ENCODE results near the gene NTNG1.
"Not testable (repeated sequence)": the region's sequence is repeated elsewhere in the genome, so short reads cannot be mapped to it uniquely, and the experiment has no call there.

The NTNG1 gene

DNA sequence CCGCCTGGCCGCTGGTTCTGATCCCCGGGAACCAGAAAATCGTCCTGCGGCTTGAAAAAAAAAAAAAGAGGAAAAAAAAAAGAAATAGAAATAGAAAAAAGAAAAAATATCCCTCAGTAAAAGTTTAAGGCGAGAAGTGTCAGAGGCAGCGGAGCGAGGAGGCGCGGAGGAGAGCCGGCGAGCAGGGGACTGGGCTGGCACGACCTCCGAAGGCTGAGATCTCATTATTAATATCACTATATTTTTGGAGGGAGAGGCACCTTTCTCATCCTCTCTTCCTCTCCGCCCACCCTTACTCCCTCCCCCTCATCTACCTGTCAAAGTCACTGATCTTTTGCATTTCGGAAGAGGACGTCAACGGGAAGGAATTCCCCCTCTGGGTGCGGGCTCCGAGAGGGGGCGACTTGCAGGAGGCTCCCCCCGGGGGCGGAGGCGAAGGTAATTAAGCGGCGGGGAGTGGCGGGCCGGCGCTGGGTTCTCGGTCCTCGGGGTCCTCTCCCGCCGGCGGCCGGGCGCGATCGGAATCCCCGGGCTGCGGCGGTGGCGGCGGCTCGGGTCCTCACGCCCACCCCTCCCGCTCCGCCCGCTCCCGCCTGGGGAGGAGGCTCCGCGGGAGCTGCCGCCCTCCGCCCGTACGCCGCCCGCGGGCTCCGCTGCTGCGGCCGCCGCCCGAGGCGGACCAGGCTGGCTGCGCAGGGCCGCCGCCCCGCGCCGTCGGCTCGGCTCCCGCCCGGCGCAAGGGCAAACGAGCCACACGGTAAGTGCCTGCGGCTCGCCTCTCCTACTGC is at the start of gene NTNG1:
Gene NTNG1, plus strand, starts transcription at position 337 of the 788 bp plus-strand sequence.
- DNase-seq: no peak

DNA sequence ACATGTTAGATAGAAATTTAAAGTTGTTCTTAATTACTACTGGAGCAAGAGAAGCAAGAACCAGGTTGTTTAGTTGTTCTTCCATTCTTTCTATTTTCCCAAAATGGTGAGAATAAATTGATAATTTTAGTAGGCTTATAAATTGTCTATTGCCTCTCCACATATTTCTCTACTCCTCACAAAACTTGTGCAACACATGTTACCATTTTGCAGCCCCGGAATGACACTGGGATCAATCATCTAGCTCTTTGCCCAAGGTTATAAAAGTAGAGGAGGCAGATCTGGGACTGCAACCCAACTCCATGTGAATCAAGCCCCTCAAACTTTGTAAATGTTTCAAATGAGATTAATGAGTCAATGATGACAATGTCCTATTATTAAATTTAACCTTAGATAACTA is 49.4 kb upstream of the NTNG1 start:
- no peak for DNase-seq

DNA sequence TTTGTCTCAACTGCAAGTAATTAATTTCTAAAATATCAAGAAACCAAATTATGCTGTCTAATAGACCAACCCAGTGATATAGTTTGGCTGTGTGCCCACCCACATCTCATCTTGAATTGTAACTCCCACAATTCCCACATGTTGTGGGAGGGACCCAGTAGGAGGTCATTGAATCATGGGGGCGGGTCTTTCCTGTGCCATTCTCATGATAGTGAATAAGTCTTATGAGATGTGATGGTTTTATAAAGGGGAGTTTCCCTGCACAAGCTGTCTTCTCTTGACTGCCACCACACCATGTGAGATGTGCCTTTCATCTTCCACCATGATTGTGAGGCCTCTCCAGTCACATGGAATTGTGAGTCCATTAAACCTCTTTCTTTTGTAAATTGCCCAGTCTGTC is 47.4 kb upstream of the NTNG1 start:
- not testable (repeated sequence) for DNase-seq

DNA sequence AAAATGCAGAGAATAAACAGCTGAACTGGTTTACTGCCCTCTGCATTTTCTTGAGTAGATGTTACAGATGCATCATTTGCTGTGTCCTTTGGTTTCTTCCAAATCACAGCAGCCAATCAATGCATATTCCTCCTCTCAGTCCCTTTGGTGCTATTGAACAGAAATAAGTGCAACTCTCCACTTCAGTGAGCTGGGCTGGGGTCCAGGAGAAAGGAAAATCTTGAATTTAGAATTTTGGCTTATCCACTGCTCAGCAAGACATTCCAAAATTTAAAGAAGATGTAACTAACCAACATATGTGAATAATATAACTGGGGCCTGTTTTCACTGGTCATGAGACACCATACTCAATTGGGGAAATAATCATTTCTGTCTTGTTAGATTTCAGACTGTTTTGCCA is 45.2 kb upstream of the NTNG1 start:
- no peak for DNase-seq

DNA sequence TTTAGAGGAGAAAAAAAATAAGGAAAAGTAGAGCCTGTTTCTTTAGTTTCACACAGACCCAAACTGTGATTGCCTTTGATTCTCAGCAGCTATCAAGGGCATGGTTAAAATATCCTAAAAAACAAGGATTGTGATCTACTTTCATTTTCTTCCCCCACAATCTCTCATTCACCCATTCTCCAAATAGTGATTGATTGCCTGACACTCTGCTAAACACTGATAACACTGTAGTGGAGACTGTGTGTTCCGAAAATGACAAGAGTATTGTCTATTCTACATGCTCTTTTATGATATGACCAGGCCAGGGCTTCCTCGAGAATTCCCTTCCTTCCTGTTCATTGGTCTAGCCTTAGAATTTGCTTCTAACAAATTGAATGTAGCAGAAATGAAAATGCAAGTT is 44.1 kb upstream of the NTNG1 start:
- DNase-seq: no peak

DNA sequence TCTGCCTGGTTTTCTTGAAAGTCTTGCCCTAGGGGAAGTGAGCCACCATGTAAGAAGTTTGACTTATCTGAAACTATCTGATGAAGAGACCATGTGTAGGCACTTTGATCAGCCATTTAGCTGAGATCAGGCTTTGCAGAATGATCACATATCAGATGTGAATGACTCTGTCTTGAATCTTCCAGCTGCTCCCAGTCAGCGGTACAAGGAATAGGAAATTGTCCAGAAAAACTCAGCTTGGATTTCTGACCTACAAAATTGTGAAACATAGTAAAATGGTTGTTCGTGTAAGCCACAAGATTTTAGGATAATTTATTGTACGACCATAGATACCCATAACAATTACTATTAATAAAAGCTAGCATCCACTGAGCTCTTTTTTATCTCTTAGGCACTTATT is 41.9 kb upstream of the NTNG1 start:
- no peak for DNase-seq

DNA sequence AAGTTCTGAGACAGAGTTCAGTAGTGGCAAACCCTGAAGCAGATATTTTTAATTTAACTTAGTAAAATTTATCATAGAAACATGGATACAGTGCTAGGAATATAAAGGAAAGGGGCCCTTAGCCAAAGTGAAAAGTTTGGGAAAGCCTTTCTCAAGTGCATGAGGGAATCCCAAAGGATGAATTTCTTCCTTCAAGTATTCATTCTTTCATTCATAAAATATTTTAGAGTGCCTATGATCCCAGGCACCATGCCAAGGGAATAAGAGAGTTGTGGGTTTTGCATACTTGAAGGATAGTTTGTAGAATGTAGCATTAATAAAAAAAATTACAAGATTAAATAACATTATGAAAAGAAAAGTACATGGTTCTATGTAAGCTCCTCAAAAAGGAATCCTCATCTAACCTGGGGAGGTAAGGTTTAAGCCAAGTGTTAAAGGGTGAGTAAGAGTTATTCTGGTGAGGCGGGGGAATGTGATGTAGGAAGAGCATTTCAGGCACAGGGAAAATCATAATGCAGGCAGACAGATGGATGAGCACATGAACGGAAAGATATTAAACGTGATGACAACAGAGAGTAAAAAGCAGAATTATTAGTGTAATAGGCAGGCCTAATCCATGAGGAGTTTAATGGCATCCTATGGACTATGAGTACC is 40.4 kb upstream of the NTNG1 start:
- no peak for DNase-seq

DNA sequence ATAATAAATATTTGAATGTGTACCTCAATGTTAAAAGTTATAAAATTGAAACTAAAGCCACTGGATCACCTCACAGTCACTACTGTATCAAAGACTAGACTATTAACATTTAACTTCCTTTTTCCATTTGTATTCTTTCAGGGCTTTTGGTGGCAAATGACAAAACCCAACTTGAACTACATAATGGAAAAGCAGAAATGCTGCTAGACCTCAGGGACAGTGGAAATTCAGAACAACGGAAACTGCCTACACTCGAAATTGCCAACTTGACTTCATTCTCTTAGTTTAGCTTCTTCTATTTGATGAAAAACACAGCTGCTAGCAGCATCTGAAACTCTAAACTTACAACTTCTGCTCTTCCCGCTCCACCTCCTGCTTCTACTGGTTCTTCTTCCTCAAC is 34.9 kb upstream of the NTNG1 start:
- DNase-seq: no peak

DNA sequence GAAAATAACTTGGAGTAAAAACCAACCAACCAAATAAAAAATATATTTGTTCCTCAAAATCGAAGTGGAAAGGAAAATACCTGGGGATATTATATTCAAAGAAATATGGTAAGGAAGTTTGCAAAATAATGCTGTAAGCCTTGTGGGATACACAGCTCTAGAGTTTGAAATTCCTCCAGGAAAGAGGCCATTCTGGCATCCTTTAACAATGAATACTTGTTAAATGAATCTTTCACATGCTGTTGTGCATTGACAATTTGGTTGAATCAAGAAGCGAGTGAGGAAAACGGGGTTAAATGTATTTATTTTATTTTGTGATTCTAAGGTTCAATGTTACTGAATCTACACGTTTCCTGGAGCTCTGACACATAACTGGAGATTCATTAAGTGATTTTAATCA is 30.5 kb upstream of the NTNG1 start:
- no peak for DNase-seq

DNA sequence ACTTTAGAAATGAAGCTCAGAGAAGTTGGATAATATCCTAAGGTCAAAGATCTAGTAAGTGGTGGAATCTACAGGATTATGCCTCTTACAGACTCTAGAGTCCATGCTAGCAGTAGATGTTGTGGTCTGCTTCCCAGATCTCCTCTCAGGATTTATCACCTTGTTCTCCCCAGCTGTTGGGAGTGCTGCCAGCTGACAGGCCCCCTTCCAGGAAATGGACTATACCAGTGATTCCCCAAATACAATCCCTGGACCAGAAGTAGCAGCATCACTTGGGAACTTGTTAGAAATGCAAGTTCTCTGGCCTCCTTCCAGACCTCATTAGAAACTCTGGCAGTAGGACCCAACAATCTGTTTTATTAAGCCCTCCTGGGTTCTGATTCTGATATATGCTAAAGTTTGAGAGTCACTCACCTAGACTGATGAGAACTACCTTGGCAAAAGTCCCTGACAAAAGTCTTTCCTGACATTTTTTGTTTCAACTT is 24.5 kb upstream of the NTNG1 start:
- no peak for DNase-seq

DNA sequence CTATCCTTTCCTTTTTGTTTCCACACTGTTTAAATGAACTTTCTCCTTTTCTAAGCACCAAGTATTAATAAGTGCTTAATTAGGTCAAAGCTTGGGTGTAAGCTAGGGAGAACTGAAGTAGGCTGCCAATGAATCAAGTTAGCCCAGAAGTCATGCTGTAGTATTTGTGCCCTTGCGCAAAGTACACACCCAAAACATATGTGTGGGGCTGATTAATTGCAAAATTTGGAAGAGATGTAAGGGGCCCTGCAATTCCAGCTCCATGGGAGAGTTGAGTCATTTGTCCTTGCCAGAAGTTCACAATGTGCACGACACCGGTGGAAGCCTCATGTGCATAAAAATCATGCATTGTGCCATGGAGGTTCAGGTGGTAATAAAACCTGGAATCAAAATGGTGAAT is 18.6 kb upstream of the NTNG1 start:
- no peak for DNase-seq

DNA sequence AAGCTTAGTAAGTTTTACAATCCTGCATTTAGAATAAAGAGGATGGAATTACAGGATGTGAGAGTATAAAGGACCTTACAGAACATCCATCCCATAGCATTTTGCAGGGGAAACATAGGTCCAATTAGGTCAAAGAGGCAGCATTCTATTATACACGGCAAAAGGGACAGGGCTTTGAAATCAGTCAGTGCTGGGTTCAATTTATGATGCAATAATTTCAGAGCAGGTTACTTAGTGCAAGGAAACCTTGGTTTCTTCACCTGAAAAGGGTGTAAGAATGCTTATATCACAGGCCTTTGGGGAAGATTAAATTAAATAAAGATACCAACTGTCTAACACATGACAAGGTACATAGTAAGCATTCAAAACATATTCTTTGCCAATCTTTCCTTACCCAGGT is 17.1 kb upstream of the NTNG1 start:
- DNase-seq: no peak

DNA sequence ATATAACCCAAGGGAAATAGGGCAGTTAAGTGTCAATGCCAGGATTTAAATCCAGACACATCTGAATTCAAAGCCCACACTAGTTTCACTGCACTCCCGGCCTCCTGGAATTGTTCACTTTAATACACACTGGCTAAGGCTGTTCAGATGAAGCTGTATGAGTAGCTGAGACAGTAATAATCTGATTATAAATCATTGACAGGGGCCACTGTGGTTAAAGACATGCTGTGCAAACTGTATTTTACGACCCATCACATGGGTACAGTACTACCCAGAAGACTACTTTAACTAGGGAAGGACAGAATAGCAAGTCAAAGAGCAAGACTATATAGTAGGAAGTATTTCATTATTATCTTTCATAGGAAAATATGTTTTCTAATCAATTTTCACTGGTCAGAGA is 16.1 kb upstream of the NTNG1 start:
- no peak for DNase-seq

DNA sequence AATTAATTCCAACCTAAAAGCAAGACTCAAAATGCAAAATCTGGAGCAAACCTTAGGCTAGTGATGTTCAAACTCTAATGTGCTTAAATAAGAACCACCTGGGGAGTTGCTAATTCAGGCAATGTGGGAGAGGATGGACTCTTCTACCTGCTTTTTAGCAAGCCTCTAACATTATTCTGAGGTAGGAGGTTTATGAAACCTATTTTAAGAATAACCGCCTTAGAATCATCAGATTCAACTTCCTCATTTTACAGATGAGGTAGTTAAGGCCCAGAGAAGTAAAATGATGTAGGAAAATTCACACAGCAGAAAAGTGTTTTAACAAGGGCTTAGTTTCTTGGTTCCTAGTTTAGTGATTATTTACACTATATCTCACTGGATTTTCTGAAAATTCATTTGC is 8.6 kb upstream of the NTNG1 start:
- DNase-seq: no peak

DNA sequence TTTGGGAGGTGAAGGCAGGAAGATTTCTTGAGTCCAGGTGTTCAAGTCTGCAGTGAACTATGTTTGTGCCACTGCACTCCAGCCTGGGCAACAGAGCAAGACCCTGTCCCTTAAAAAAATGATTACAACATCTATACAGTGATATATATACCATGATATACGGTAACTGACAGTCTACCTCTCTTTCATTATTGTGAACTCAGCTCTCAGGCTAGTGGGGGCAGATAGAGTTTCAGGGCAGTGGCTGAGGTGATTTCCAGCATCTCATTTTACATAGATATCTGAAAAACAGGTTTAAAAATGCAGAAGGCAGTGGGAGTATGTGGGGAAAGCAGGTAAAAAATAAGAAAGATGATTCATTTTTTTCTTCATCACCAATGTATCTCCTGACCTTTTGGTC is 8.1 kb upstream of the NTNG1 start:
- no peak for DNase-seq

DNA sequence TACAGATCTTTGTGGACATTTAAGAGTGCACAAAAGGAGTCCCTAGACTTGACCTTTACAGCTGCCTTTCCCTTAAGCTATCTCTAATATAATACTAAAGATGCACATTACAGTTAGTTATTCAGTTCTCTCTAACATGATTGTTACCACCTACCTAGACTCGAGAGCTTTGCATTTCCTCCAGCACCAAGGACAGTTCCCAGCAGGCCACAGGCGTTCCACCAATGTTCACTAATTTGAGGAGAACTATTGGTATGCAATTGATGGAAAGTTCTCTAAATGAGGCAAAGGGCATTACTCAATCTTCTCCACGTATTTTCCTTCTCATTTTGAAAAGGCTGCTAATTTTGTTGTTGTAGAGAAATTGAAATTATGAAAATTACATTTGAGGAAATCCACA is 5.4 kb upstream of the NTNG1 start:
- DNase-seq: no peak

DNA sequence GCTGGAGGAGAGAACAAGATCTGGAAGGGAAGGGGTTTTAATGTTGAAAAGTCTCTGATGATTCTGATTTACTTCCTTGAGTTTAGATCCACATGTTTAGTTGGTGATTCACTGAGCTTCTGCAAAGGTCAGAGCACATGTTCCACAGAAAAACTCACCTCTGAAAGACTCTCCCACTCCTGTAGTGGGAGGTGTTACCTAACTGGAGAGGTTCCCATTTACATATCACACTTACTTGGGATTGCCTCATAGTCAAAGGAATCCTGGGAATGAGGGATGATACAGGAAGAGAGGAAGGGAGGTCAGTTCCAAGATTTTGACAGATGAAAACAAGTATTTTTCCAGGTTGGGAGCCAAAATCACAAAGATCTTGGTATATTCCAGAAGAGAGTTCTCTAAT is 2.7 kb upstream of the NTNG1 start:
- DNase-seq: no peak

DNA sequence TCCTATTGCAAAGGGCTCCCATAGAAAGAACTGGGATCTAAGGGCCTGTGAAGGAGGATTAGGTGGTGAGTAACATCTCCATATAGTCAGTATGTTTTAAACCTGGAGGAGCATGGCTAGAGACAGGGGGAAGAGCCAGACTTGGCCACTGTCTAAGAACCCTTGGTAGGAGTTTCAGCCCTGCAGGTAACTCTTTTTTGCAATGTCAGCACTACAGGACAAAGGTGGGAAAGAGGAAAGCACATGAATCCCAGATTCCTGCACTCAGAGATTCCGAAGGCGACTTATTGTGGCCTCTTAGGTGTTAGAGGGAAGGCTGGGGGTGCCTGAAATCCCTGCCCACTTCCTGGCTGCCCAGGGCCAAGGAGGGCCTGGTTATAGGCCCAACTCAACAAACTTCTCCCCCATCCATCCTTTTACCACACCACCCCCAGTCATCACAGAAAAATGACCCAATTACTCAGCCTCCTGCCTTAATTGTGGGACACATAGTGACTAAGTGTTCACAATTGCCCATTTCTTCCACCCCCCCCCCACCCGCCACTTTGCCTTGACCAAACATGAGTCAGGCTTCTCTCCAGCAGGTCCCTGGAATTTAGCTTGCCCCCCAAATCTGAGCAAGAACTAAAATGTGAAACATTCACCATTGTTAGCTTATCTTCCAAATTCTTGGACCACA is 1.9 kb upstream of the NTNG1 start:
- no peak for DNase-seq

DNA sequence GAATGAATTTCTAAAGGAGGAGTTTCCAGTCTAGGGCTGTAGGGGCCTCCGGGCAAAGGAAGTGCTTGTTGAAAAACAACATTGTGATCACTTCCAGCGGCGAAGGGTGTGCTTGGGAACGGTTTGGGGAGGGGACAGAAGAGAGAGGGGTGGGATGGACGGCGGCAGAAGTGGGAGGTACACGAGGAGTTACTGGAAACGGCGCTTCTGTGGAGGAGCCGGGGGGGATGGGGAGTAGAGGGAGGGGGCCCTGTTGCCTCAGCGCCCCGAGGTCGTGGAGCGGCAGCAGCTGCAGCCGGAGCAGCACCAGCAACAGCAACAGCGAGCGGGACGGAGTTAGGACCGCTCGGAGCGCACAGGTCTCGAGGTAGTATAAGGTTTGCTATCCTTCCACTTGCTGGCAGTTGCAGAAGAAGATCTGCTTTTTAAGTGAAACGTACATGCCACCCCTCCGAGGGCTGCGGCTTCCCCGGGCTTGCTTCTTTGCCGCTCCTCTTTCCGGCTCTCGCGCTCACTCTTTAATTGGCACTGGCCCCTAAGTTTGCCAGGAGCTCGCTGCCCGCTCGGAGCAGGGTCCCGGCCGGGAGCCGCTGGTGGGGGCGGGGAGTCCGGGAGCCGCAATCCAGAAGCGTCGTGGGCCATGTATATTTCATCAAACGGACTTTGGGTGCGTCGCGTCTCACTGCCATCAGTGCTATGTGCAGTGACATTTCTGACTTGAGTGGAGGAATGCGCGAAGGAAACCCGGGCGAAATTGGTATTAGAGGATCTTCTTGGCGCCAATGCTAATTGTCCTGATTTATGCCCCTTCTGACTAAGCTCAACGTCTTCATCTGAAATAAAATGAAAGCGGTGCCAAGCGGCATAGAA is 771 bp upstream of the NTNG1 start:
- DNase-seq: peak; percentile 9

DNA sequence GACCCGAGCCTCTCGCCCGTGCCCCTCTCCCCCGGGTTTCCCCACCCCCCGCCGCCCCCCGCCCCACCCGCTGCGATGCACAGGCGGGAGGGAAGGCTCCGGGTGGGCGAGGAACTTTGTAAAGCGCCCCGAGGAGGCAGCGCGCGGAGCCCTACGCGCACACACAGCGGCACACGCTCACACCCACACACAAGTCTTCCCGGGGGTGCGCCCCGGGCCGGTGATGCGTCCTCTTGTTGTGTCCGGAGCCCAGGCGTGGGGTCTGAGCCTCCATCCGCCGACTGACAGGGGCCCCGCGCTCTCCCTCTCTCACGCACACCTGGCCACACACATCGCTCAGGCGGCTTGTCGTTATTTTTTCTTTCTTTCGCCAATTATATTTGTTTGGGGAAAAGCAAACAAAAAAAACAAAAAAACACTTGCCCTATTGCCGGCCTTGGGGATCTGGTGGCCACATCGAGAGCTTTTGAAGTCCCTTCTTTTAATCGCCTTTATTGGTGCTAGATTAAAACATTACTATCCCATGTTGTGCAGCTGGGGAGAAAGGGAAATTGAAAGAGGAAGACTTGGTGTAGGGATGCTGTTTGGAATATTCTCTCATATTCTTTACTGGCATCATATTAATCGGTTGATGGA is 770 bp downstream of the NTNG1 start:
- DNase-seq: no peak

DNA sequence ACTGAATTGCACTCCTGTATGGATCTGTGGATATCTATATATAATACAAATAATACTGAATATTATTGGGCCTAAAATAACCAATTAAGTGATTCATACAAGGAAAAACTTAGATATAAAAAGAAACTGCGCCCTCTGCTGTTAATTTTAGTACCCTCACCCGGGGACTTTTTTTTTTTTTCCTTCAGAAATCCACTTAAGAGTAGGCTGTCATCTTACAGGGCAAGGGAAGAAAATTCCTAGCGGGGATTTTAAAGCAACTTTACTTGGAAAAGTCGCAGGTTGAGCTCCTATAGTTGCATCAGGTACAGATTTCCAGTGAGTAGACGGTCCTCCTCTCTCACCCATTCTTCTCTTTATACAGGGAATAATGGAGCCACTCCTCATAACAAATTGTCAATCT is 1.3 kb downstream of the NTNG1 start:
- no peak for DNase-seq

DNA sequence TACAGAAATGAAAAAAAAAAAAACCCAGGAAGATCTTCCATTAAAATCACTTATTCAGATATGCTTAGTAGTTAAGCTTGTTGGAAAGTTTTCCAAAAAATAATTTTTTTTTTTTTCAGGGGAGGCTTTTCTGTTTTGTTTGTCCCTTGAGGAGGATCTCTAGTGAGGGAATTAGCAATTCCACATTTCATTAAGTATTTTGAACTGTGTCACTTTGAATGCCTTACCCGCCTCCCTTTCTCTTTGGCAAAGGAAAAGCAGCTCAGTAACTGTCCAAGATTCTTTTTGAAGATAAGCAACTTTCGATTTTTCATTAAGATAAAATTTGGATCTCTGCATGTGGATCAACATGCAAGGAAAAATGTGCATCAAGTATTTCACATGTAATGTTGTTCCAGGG is 1.8 kb downstream of the NTNG1 start:
- DNase-seq: no peak

DNA sequence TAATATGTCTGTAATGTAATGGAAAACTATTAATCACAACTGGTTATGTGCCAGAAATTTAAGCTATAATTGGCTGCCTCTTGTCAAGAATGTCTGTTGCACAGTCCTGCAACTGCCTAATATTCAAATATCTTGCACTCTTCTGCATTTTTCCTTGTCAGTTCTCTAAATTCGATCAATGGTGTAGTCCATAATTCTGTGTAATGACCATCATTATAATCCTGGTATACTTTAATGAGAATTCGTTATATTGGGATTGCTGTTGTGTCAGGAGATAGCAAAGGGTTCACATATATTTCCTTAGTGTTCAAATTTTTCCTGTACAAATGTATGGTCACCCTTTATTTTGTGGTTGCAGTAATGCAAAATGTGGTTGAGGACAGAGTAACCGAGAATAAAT is 4.8 kb downstream of the NTNG1 start:
- no peak for DNase-seq
